GM12801 (cell line): ENCODE measurements around the gene DUSP19.

Experiments used
- TF ChIP-seq, protein P1 (sequence below): IDR thresholded peaks from one replicate; pipeline ENCODE4 v1.5.1; 2011; ENCODE audit warnings: control low read depth; ENCODE audit not compliant: insufficient read length; ENCODE audit errors: extremely low read depth

The DUSP19 gene

GRCh38 chr2:183079139-183079775 is 710 bp downstream of the DUSP19 start:
- TF ChIP-seq, protein P1, sequence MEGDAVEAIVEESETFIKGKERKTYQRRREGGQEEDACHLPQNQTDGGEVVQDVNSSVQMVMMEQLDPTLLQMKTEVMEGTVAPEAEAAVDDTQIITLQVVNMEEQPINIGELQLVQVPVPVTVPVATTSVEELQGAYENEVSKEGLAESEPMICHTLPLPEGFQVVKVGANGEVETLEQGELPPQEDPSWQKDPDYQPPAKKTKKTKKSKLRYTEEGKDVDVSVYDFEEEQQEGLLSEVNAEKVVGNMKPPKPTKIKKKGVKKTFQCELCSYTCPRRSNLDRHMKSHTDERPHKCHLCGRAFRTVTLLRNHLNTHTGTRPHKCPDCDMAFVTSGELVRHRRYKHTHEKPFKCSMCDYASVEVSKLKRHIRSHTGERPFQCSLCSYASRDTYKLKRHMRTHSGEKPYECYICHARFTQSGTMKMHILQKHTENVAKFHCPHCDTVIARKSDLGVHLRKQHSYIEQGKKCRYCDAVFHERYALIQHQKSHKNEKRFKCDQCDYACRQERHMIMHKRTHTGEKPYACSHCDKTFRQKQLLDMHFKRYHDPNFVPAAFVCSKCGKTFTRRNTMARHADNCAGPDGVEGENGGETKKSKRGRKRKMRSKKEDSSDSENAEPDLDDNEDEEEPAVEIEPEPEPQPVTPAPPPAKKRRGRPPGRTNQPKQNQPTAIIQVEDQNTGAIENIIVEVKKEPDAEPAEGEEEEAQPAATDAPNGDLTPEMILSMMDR: no peak

DNA sequence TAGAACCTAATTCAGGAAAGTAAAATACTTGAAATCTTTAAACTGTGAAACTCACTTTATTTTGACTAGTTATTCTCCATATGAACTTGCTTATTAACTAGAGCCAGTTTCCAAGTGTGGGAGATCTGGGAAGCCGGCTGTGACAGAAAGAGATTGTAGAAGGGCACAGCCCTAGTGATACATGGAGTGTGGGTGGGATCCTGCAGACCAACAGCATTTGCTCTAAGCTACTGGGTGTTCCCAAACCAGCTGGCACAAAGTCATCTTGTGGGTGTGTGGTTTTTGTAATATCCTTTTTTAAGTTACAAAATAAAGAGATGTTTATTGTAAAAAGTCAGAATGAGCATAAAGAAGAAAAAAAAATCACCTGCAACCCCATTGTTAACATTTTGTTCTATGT is 3.4 kb downstream of the DUSP19 start:
- TF ChIP-seq, protein P1: no peak

GRCh38 chr2:183088061-183088460 is 9.5 kb downstream of the DUSP19 start:
- TF ChIP-seq, protein P1: no peak

- TF ChIP-seq, protein P1: no peak
Measured at GRCh38 chr2:183089192-183089851, 10.8 kb downstream of the DUSP19 start.

GRCh38 chr2:183091318-183091953 is 12.9 kb downstream of the DUSP19 start:
- TF ChIP-seq, protein P1: no peak

GRCh38 chr2:183091954-183092345 is 13.4 kb downstream of the DUSP19 start:
- TF ChIP-seq, protein P1: no peak

DNA sequence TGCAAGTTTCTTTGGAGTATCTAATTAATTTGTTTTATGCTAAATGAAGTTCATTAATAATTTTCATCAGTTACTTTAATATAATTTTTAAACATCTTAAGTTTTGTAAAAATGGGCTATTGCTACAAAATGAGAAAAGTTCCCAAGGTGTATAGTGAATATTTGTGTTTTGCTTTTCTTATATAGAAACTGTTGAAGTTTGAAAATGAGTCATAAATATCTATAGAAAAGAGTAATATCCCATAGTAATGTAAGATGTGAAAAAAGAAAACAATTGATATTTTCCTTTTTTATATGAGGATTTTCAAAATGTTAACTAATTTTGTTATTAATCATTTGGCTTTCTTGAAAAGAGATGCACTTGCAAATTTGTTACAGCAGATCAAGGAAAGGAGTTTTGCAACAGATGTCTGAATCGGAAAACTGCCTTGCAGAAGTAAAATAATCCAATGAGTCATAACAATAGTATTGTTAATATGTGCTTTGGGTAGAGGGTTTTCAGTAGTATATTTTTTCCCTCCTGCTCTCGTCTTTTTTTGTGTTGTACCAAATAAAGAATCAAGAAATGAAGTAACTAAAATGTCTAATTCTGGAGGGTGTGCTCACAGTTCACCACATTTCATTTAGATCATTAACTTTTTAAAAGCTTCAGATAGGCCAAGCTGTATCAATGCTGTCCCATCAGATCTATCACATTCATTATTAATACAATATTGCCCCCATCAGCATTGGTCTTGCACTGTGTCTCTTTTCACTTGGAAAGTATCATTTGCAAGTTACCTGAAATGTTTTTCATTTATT is 15.5 kb downstream of the DUSP19 start:
- TF ChIP-seq, protein P1: no peak
